GM21737 (cell line): ENCODE measurements around the gene SEC24D.
"Not testable (repeated sequence)": the region's sequence is repeated elsewhere in the genome, so short reads cannot be mapped to it uniquely, and the experiment has no call there.

Experiments used
- ATAC-seq: cut with Tn5 transposase; IDR thresholded peaks from one replicate; pipeline ENCODE4 v1.9.1; 2021; ENCODE audit warnings: mild to moderate bottlenecking, moderate library complexity; ENCODE audit not compliant: unreplicated experiment

Gene SEC24D

GRCh38 chr4:118814058-118814457, 21.9 kb downstream of the SEC24D start:
- no peak for ATAC-seq

- no peak for ATAC-seq
These were observed 22.4 kb downstream of the SEC24D start for GRCh38 chr4:118813561-118813960.

- no peak for ATAC-seq
These were observed 24.1 kb downstream of the SEC24D start for GRCh38 chr4:118811832-118812231.

- ATAC-seq: no peak
These were observed 24.7 kb downstream of the SEC24D start for GRCh38 chr4:118810991-118811764.

- no peak for ATAC-seq
These were observed 28.3 kb downstream of the SEC24D start for GRCh38 chr4:118807659-118808058.

GRCh38 chr4:118803253-118803652, 32.7 kb downstream of the SEC24D start:
- ATAC-seq: no peak

GRCh38 chr4:118801895-118802575, 33.9 kb downstream of the SEC24D start:
- no peak for ATAC-seq

GRCh38 chr4:118799231-118799942, 36.5 kb downstream of the SEC24D start:
- no peak for ATAC-seq

- ATAC-seq: no peak
These were observed 37.3 kb downstream of the SEC24D start for GRCh38 chr4:118798658-118799057.

- ATAC-seq: no peak
These were observed 38.3 kb downstream of the SEC24D start for GRCh38 chr4:118797558-118798142.

GRCh38 chr4:118791690-118792446, 44.1 kb downstream of the SEC24D start:
- ATAC-seq: not testable (repeated sequence)

GRCh38 chr4:118790544-118790943, 45.4 kb downstream of the SEC24D start:
- ATAC-seq: no peak

- no peak for ATAC-seq
These were observed 47.0 kb downstream of the SEC24D start for GRCh38 chr4:118788911-118789310.

GRCh38 chr4:118787844-118788380, 48.0 kb downstream of the SEC24D start:
- ATAC-seq: no peak

GRCh38 chr4:118784776-118785175, 51.1 kb downstream of the SEC24D start:
- no peak for ATAC-seq

GRCh38 chr4:118783887-118784286, 52.0 kb downstream of the SEC24D start:
- ATAC-seq: no peak

- not testable (repeated sequence) for ATAC-seq
These were observed 53.0 kb downstream of the SEC24D start for GRCh38 chr4:118782886-118783285.

GRCh38 chr4:118777649-118778048, 58.3 kb downstream of the SEC24D start:
- ATAC-seq: not testable (repeated sequence)

- not testable (repeated sequence) for ATAC-seq
These were observed 58.8 kb downstream of the SEC24D start for GRCh38 chr4:118776955-118777640.
